Activated CD4-positive, alpha-beta T cell treated with anti-CD3 and anti-CD28 coated beads, Interleukin-10, Interleukin-2, amounts not matched to agents 100 ng/mL and 50 ng/mL, durations not matched to agents 16 hours and 8 hours (primary cell): ENCODE measurements around the gene RGS19.
A peak's percentile ranks its signal among the peaks of the same experiment; 100 is the strongest.

Experiments used
- DNase-seq: peaks from one replicate; pipeline ENCODE4 v3.0.0-alpha.2; 2020

Gene RGS19

DNA sequence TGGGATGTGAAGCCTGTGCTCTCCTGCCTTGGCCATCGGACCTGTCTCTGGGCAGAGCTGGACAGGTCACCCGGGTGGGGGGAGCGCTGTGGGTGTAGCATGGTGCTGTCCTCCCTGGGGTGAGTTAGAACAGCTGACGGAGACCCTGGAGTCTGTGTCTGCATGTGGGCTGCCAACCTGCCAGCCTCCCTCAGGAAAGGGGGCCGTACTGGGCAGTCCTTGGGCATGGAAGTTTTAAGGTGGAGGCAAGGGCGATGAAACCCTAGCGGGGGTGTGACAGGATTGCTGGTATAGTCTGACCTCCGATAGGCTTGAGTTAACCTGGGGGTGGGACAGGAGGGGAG lies 32.3 kb downstream of the RGS19 start:
- DNase-seq, result no peak

DNA sequence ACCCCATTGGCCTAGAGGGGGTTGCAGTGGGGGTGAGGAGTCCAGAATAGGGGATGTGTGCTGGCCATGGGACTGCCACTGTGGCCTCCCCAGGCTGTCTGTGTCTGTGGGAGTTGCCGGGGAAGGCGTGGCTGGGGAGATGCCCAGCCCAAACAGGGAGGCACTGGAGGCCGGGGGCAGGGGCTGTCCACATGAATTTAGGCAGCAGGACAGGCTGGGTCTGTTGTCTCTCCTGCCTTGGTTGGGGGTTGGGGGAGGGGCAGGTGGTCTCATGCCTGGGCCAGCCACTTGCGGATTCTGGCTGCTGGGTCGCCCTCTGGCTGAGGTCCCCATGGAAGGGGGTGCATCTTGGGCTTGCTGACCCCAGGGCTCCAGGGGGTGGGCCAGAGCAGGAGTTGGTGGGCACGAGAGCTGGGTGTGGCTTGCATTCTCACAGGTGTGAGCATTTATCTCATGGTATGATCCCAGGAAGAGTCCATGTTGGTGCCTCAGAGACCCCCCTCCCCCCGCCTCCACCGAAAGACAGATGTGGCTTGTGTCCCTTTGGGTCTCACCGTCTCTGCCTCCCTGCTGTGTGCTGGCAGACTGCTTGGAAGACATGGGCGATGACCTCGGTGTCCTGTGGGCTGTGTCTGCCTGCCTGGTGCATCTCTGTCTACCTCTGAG lies 33.8 kb downstream of the RGS19 start:
- no peak for DNase-seq

DNA sequence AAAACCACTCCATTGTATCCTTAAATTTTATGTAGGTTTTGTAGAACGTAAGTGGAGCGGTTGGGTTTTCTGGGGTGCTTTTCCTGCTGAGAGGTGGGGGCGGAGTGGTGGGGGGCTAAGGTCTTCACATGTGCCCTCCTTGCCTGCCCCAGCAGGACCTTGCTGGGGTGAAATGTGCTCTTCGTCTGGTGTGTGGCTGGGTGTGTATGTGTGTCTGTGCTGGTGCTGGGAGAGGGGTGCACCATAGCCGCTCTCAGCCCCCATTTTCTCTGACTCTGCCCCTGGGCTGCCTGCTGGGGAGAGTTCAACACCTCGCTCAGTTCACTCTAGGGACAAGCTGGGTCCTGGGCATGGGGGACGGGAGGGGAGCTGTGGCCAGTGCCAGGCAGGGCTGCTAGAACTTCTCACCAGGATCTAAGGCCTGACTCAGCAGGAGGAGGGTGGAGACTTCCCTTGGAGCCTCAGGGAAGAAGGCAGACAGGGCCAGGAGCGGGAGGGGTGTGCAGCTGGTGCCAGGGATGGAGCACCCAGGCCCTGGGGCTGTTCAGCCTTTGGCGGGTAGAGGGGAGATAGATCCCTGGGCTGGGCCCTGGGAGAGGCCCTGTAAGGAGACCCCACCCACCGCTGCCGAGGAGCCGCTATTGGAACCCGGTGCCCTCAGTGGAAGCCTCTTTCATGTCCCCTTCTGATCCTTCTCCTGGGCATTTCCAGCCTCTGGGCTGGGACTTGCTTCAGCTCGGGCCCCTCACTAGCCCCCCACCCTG lies 34.7 kb downstream of the RGS19 start:
- no peak for DNase-seq

DNA sequence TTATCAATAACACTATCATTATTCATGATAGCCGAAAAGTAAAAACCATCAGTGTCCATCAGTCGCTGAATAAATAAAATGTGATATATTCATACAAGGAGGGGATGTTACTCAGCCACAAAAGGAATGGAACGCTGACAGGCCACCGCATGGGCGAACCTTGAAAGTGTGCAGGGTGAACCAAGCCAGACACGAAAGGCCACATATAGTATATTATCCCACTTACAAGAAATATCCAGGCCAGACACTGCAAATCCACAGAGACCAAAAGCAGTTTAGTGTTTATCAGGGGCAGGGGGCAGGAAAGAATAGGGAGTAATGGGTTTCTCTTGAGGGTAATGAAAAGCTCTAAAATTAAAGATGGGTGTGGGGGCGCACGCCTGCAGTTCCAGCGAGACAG lies 35.5 kb downstream of the RGS19 start:
- no peak for DNase-seq

DNA sequence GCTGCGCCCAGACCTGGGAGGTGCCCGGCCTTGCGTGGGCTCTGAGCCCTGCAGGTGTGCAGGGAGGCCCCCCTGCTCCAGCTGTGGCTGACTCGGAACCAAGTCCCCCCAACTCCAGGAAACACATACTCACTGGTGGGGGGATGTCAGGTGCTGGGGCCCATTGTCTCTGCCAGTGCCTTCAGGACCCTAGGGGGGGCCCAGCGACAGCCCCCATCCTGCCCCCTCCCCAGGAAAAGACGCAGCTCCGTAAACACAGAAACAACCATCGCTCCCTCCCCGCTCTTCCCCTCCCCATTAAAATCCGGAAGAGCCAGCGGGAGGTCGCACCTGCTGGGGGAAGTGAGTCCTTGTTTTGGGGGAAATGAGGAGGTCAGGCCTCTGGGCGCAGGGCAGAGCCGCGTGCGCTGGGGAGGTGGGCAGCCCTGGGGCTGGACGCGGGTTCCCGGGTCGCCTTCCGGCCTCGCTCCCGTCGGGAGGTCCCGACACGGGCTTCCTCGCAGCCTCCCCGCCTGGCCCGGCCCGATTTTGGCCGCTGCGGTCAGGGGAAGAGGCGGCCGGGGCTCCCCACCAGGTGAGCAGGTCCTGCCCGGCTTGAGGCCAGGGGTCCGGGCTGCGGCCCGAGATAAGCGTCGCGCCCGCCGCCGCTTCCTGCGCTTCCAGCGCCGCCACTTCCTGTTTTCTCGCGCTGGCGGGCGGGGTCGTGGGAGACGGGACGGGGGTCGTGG lies 37.1 kb downstream of the RGS19 start:
- DNase-seq, result no peak

DNA sequence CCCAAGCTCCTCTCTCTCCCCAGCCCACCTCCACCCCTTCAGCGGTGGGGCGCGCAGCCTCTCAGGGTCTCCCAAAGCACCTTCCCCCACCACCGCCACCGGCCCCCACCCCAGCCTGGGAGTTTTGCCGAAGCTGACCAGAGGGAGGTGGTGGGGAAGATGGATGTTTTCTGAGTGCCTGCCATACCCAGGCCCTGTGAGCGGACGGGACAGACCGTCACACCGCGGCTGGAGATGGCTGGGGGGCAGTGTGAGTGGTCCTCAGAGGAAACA lies 37.6 kb downstream of the RGS19 start:
- DNase-seq, result no peak

DNA sequence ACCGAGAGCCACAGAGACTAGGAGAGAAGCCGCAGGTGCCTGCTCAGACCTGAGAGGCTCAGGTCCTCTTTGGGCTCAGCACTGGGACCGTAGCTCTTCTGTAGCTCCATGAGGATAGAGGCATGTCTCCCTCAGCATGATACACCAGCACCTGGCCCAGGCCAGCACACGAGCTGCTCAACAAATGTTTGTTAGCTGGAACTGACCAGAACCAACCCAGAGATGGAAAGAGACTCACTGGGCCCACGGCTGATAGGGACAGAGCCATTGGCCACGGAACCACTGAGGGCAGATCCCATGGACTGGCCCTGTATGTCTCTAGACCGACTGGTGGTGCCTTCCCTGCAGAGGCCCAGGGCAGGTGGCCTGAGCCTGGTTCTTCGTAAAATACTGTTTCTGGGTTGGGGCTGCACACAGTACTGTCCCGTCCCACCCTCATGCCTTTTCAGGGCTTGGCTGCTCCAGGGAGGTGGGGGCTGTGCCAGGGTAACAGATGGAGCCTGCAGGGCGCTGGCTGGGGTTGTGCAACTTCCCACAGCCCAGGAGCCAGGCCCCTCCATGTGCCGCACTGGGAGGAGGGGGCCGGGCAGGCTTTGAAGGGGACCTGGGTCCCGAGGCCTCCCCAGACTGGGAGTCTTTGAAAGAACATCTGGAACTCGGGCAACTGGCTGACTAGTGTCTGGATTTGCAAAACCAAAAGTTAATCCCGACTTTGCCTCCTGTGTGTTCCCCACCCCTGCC lies 38.1 kb downstream of the RGS19 start:
- no peak for DNase-seq

DNA sequence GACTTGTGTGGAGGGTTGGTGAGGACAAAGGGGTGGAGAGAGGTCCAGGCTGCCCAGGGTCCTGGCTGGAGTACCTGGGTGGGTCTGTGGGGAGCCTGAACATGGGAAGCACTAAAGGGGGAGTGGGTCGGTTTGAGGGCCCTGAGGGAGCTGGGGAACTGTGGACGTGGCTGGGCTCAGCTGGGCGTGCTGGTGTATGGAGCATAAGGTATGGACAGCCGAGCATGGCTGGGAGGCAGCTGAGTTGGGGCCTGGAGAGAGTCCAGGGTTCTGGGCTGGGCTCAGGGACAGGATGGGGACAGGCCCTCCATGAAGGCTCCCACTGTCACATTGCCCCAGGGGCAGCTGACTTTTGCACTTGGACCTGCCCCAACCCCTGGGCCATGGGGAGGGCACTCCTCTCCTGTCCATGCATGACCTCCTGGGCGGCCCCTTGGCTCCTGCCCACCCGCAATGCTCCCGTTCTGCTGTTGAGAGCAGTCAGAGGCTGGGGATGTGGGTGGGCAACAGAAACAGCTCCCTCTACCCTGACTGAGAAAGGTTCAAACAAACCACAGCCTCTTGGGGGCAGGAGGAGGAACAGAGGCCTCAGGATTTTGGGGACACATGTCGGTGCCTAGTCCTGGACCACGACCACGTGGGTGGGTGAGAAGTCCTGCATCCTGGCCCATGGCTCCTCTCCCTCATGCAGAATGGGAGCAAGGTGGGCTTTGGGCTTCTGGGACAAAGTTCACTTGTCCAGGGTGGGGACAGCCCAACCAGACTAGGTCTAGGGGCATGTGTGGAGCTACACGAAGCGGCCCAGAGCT lies 38.9 kb downstream of the RGS19 start:
- DNase-seq, result no peak

DNA sequence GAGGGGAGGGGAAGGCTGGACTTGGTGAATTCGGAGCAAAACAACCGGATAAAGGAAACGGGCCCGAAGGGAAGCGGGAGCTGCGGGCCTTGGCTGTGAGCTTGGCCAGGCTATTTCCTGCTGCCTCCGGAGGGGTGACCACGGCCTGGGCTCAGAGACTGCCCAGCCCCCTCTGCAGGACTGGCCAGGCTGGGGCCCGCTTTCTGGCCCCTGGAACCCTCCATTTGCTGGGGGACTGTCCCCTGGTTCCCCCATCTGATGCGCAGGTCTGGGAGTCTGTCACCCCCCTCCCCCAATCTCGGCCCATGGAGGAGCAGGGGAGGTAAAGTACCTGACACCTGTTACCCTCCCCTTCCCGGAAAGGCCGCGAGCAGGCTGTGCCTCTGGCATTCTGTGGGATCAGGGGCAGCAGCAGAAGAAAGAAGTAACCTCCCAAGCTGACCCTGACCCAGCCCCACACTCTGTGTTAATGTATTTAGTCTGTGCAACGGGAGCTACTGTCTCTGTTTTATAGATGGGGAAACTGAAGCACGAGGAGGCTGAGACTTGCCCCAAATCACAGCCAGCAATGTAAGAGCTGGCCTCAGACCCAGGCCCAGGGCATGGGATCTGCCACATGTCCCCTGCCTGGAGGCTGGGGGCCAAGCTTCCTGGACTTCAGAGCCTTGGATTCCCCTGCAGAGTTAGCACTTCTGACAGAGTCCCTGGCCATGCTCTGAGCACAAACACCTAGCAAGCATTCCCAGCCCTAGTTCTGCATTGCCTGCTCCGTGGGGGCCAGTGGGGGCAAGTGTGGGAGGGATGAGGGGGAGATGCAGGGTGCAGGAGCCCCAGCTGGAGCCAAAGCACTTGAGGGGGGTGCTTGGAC lies 39.8 kb downstream of the RGS19 start:
- DNase-seq, result no peak

DNA sequence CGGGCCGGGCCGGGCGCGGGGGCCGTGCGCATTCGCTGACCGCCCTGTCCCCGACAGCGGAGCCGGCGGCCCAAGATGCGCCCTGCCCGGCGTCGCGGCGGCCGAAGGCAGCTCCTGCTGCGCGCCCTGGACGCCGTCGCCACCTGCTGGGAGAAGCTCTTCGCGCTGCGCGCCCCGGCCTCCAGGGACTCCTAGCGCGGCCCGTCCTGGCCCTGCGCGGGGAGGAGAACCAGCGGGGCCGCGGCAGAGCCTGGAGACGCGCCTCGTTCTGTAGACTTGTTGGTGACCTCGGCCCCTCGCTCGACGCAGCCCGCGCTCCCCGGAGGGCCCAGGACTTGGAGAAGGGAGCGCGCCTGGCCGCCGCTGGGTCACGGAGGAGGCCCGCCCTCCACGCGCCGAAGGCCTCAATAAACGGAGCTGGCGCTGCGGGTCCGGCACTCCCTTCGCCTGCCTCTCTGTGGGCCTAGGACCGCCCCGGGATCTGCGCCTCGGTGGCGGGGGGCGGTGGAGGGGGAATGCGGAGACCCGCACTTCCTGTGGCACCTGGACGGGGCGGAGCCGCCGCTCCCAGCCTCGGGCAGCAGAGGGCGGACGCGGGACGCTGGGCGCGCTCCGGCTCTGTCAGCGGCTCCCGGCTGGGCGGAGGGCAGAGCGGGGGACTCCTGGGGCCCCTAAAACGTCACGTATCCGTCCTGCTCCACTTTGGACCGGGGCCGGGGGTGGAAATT lies 40.6 kb downstream of the RGS19 start:
- DNase-seq, result peak; percentile 83

DNA sequence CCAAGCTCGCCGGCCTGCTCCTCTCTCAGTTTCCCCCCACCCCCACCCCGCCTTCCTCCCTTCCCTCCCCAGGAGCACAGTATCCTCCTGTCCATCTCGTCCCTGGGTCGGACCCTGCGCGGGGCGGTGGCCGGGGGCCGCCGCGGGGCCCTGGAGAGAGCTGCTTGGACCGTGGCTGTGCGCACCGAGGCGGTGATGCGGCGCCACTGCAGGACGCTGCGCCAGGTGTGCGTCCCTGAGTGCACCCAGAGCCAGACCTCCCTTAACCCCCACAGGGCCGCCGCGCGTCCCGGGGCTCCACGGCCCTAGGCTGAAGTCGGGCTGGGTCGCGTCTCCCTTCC lies 41.1 kb downstream of the RGS19 start:
- DNase-seq, result no peak

DNA sequence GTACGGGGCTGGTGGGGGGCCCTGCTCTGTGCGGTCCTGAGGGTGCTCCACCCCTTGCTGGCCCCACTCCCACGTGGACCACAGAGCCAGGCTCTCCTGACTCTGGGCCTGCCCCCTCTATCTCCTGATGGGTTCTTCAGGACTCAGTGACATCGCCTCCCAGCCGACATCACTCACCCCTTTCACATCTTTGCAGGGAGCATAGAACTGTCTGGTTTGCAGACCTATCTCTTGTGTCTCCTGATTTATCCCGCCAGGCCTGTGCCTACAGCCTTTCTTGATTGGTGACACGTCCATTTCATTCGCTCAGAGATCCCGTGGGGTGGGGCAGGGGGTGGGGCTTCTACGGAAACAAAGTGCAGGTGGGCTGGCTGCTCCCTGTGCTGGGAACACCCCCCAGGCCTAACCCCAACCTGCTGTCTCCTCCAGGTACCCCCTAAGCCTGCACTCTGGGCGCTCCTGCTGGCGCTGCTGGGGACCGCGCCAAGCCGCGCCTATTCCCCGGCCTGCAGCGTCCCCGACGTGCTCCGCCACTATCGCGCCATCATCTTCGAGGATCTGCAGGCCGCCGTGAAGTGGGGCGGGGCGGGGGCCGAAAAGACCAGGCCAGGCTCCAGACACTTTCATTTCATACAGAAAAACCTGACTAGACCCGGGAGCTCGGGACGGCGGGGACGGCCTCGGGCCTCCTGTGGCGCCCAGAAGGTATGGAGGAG lies 41.7 kb downstream of the RGS19 start:
- DNase-seq, result peak; percentile 44

DNA sequence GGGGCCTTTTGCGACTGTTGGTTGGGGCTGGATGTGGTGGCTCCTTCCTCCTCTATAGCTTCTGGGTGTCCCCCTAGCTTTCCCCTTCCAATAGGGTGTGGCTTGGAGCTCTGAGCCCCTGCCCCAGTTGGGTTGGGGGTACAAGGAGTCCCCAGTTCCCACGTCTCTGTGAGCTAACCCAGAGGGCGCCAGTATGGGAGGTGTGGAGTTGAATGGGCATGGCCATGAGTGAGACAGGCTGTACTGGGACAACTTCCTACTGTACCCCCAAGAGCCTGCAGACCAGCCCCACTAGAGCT lies 42.2 kb downstream of the RGS19 start:
- DNase-seq, result no peak

DNA sequence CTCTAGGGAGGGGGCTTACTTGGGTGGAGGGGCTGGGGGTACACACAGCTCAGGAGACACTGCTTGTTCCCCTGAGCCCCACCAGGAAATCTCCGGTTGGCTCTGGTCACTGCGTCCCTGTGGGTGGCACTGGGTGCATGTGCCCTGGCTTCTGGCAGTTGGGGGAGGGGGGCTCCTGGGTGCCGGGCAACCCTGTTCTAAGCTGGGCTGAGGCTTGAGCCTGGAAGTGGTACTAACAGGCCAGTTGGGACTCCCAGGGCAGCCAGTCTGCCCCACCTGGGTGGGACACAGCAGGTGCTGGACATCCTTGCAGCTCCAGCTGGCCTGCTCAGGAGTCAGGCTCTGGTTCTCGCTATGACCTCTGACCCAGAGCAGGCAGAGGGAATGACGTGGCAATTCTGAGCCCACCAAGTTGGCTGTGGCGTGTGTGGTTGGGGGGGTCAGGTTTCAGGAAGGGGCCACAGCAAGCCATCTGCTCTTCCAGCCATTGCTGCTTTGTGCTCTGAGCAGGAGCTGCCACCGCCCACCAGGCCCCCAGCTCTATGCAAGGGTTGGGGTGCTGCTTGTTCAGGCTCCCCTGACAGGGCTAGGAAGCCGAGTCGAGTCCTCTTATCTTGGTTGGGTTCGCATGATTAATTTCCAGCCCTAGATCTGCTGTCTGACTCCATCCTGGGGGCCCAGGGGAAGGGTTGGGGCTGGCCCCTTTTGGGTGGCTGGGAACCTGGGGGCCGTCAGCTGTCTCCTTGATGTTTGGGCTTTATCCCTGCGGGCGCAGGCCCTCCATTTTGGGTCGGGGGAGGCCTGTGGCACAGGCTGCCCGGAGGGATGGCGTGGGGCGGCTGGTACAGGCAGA lies 42.7 kb downstream of the RGS19 start:
- peak; percentile 46 for DNase-seq

DNA sequence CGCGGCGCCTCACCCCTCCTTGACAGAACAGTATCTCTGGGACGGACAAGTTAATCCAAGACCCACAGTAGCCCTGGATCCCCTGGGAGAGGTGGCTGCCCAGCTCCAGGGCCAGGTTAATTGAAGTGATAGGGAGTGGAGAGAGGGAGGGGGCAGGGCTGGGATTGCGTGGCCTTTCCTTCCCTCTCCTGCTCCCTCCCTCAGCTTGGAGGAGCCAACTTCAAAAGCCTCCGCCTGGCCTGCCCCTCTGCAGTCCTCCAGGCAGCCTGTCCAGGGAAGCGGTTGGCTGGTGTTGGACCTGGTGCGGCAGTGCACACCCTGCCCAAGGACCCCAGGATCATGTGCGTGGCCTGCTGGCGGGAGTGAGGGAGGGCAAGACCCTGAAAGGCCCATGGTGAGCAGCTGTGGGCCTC lies 43.4 kb downstream of the RGS19 start, which contains the start of gene C20orf204:
Gene C20orf204, plus strand, starts transcription at position 250 of the 413 bp plus-strand sequence. Its CDS starts 142 bp downstream, at position 392.
- DNase-seq, result no peak

DNA sequence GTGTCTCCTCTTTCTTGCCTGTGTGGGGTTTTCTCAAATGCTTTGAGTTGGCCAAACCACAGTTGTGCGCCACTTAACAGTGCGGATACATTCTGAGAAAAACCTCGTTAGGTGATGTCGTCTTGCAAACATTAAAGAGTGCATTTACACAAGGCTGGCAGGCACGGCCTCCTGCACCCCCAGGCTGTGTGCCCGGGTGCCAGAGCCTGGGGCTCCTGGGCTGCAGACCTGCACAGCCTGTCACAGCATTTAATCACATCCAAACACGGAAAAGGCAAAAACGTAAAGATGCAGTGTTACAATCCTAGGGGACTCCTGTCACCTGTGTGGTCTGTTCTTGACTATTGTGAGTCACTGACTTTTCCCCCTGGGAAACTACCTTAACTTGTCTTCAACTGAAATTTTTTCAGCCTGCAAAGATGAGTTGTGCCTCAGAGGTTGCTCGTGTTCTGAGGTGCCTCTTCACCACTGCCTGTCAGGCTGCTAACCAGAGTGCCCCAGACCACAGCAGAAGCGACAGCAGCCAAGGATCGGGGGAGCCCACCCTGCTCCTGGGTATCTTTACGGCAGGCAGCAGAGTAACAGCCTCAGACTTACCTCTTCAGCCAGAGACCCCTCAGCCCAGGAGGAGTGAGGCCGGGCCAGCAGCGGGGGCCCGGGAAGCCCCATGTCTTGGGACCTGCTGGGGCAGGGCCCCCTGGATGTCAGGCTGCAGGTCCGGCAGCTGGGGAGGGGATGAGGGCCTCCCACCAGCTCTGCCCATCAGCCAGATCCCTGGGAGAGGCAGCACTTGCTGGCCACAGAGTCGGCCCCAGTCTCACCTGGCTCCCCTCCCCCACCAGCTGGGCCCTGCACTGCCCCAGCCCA lies 44.0 kb downstream of the RGS19 start:
- peak; percentile 83 for DNase-seq

DNA sequence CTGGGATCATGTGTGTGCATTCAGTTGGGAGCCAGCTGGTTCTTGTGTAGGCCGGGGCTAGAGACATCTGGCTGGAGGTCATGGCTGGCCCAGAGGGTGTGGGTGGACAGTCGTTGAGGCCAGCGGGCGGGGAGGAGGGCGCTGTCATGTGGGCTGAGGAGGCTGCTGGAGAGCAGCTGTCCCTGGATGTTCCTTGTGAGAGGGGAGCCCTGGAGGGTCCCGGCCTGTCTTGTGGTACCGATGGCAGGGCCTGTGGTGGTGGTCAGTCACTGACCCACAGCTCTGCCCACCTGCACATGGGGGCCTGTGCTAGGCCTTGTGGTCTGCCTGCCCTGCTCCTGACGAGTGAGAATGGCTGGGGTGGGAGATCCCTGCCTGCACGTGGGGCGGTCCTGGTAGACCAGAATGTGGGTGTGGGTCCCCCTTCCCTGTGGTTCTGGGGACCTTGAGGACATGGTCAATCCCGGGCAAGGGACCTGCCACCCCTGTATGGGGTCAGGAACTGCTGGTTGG lies 45.3 kb downstream of the RGS19 start:
- DNase-seq, result no peak
